Activated CD4-positive, alpha-beta T cell treated with anti-CD3 and anti-CD28 coated beads, Interleukin-10, Interleukin-2, amounts not matched to agents 100 ng/mL and 50 ng/mL, durations not matched to agents 16 hours and 8 hours (primary cell): ENCODE data around the gene TNRC18.
"Not testable (repeated sequence)": the region's sequence is repeated elsewhere in the genome, so short reads cannot be mapped to it uniquely, and the experiment has no call there.

Experiments
- DNase-seq: peaks from one replicate; pipeline ENCODE4 v3.0.0-alpha.2; 2020

Gene TNRC18

DNA sequence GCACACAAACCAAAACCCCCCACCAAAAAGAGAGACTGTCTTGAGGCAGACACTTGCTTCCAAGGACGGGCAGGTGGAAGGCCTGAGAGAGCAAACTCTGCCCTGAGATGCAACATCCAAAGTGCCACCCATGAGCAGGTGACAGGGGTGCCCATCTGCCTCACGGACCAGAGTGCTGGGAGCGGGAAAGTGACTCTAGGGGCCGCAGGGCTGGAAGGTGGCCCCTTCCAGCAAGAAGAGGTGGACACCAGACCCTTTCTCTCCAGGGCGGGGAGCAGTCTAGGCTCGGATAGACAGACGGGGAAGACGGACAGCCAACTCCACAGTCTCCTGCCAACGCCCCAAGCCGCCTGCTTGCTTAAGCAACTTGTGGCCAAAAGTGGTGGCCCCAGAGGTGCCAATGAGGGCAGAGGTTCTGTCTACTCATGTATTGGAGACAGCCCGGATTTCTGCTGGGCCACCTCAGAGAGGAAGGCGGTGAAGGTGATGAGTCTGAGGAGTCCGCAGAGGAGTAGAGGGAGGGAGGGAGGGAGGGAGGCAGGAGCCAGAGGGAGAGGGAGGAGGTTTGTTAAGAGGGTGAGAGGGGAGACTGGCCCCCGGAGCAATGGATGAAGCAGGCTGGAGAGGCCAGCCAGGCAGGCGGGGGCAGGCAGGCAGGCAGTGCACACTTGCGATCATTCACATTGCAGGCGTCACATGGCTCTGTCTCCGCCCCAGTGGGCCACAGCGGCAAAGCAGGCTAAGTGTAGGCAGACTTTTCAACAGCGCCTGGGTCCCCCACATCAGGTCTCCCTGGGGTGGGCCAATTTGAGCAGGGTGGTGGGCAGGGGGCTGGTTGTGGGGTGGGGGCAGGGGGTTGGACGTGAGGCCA is 75.3 kb downstream of the TNRC18 start:
- no peak for DNase-seq

DNA sequence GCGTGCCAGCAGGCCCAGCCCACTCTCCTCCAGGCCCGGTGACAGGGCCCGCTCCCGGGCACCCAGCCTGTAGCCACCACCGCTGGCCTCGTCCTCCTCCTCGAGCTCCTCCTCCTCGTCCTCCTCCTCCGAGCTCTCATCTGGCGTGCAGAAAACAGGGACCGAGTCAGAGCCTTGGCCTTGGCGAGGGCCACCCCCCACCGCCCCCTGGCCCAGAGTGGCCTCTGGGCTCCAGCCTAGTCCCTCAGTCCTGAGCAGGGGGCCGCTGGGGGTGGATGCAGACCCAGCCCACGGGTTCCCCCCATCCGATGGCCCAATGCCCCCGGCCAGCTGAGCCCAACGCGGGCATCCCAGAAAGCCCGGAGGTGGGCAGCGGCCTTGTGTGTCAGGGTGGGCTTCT is 78.0 kb downstream of the TNRC18 start:
- no peak for DNase-seq

DNA sequence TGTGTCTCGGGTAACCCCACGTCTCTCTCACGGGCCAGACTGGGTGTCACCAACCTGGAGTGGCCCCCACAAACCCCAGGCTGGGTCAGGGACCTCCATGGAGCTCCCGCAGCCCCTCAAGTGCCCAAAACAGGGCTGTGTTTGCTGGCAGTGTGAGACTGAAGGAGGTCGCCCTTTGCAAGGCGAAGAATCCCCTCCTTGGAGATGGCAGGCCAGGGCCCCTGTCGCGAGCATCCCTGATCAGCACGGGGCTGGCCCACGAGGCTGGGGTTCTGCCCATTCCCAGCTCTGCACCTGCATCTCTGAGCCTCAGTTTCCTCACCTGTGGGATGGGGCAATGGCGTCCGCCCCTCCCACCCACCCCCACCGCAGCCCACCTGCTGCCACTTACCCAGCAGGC is 78.5 kb downstream of the TNRC18 start:
- no peak for DNase-seq

DNA sequence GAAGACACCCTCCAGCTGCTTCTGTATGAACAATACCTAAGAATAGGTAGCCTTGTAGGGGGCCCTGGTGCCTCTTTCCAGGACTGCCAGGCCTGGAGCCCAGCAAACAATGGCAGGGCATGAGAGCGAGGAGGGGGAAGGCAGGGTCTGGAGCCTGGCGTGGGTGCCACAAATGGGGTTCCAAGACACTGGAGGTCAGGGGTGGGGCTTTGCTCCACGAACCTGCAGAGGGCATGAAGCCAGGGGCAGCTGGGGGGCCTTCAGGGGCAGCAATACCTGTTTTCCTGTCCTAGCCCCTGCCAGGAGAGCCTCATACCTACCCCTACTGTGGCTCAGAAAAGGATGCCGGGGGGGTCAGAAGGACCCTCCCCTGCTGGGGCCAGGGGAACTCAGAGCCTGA is 79.3 kb downstream of the TNRC18 start:
- DNase-seq: no peak

DNA sequence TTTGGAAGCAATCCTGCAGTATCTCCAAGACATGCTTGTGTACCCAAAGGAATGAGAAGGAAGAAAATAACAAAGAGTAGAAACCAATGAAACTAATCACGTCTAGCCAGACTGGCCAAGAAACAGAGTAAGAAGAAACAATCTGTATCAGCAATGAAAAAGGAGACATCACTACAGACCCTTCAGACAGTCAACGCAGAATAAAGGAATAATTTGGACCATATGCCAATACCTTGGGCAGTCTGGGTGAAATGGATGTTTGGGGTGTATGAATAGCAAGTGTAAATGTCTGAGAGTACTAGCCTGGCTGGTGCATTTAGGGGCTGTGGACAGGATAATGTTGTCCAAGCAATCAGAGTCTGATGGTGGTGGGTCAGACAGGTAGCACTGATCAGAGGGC is 79.8 kb downstream of the TNRC18 start:
- no peak for DNase-seq

DNA sequence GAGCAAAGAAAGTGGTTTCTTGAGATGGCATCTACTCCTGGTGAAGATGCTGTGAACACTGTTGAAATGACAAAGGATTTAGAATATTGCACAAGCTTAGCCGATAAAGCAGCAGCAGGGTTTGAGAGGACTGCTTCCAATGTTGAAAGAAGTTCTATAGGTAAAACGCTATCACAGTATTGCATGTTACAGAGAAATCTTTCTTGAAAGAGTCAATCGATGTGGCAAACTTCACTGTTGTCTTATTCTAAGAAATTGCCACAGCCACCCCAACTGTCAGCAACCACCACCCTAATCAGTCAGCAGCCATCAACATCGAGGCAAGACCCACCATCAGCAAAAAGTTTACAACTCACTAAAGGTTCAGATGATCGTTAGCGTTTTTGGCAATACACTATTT is 81.0 kb downstream of the TNRC18 start:
- DNase-seq: no peak

DNA sequence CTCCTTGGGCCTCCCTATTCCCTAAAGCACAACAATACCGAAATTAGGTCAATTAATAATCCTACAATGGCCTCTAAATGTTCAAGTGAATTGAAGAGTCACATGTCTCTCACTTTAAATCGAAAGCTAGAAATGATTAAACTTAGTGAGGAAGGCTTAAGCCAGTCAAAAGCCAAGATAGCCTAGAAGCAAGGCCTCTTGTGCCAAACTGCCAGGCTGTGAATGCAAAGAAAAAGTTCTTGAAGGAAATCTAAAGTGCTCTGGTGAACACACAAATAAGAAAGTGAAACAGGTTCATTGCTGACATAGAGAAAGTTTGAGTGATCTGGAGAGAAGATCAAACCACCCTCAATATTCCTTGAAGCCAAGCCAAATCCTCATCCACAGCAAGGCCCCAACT is 83.7 kb downstream of the TNRC18 start:
- peak; percentile 12 for DNase-seq

DNA sequence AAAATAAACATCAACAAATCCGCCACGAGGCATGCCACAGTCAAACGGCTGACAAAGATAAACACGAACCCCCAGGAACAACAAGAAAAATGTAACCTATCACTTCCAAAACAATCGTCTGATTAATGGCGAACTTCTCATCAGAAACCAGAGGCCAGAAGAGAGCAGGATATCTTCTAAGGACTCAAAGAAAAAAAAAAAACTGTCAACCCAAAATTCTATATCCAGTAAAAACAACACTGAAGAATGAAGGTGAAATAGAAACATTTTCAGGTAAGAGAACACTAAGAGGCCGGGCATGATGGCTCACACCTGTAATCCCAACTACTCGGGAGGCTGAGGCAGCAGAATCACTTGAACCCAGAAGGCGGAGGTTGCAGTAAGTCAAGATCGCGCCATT is 86.6 kb downstream of the TNRC18 start:
- DNase-seq: no peak

DNA sequence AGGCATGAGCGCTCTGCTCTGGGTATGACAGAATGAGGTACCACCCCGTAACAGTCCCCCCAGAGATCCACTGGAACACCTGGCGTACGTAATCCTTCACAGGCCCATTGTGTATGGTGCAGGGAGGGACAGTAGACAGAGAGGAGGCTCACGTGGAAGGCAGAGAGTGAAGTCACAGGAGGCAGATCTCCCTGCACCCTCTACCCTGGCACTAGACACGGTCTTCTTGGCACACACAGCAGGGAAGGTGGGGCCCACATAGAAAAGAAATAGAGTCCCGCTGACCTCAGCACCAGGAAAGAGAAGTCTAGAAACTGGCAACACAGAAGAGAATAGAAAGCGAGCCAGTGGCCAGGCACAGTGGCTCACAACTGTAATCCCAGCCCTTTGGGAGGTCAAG is 89.0 kb downstream of the TNRC18 start:
- DNase-seq: no peak

DNA sequence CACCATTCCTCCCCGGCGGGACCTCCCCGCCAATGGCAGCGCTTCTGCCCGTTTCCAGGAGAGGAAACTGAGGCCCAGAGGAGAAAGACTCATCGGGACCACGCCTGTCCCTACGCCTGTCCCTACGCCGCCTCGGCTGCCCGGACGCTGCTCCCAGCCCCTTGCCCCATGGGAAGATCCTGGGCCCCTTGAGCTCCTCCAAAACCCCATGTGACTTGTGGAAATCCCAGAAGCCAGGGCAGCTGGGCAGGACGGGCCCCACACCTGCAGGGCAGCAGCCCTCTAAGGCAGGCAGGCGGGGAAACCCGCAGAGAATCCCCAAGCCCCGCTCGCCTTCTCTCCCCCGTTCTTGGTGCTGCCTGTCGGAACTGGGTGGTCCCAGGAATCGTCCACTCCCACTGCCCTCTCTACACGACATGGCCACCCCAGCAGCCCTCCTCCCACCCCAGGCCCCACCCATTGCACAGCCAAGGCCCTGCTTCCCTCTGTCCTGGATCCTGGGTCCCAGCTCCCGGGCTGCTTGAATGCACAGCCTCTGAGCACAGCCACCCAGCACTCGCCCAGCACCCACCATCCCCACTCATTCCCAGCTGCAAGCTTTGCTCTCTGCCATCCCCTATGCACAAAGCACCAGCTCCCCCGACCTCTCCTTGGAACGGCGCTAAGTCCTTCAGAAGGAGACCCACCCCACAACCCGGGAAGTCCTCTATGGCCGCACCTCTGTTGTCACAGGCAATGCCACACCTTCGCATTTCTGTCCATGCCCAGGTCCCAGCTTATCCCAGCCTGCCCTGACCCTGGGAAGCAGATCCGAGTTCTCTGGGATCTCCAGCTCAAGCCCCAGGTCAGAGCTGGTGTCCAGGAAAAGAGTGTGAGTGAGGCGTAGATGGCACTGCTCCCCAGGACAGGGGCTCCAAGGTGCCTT is 90.3 kb downstream of the TNRC18 start:
- DNase-seq: no peak

DNA sequence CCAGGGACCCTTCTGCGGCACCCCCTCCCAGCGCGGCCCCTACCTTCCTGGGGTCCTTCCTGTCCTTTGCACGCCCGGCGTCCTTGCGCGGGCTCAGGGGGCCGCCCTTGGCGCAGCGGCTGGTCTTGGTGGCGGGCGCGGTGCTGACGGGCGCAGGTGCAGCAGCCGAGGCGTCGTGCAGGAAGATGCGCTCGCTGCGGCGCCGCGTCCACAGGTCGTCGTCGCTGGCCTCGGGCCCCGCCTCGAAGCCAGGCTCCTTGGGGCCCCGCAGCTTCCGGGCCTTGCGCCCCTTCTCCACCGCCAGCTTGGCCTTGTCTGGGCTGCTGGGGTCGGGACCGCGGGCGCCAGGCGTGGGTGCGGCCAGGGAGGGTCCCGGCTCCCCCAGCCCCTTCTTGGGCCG is 91.1 kb downstream of the TNRC18 start:
- no peak for DNase-seq

DNA sequence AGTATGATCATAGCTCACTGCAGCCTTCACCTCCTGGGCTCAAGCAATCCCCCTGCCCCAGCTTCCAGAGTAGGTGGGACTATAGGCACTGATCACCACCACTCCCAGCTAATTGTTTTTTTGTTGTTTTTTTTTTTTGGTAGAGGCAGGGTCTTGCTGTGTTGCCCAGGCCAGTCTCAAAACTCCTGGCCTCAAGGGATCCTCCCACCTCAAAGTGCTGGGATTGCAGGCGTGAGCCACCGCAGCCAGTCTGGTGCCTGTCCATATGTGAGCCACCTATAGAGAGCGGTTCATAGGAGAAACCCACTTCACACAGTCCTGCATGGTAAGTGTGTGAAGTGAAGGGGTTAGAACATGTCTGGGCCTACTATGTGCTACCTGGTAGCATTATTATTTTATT is 93.3 kb downstream of the TNRC18 start:
- DNase-seq: no peak

DNA sequence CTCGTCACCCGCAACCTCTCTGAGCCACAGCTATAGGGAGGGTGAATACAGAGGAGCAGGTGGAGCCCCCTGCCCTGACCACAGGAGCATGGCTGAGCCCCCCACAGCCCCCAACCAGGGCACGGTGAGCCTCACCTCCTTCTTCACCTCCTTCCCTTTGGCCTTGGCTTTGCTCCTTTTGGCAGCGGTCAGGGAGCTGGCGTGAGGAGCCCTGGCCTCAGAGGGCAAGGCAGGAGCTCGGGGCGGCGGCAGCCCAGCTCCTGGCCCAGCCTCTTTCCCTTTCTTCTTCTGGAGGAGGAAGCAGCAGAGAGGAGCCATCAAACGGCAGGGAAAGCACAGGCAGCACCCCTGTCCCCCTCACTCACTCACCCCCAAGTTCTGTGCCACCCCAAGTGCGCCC is 98.7 kb downstream of the TNRC18 start:
- DNase-seq: no peak

DNA sequence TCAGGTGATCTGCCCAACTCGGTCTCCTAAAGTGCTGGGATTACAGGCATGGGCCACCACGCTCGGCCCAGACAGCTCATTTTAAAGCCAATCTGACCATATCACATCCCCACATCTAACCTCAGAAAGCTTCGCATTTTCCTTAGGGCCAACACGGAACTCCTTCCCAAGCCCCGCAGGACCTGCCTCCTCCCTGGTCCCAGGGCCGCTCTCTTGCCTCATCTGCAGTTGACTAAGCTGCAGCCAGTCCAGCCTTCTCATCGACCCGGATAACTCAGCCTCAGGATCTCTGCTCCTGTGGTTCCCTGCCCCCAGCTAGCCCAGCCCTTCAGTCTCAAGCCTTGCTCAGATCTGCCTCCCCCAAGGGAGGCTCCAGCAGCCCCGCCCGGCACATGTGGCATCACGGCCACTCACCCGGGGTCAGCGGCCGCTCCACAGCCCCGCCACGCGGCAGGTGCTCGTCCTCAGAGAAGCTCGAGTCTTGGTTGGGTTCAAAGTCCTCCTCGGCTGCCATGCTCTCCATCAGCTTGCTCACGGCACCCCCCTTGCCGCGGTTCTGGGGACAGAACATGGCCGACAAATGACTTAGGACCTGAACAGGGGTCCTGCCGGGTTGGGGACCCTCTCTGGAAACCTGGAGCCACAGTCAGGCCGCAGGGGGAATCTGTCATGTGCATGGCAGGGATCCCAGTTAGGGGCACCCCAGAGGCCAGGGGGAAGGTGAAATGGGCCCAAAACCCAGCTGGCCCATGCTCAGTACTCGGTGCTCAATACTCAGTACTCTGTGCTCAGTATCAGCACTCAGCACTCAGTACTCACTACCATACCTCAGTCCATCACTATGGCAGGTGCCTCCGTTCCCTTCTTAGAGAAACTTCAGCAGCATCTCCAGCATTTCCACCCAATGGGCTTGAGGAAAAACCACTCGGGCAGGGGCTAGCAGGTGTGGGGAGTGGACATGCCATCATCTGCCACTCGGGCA is 99.5 kb downstream of the TNRC18 start:
- DNase-seq: not testable (repeated sequence)

DNA sequence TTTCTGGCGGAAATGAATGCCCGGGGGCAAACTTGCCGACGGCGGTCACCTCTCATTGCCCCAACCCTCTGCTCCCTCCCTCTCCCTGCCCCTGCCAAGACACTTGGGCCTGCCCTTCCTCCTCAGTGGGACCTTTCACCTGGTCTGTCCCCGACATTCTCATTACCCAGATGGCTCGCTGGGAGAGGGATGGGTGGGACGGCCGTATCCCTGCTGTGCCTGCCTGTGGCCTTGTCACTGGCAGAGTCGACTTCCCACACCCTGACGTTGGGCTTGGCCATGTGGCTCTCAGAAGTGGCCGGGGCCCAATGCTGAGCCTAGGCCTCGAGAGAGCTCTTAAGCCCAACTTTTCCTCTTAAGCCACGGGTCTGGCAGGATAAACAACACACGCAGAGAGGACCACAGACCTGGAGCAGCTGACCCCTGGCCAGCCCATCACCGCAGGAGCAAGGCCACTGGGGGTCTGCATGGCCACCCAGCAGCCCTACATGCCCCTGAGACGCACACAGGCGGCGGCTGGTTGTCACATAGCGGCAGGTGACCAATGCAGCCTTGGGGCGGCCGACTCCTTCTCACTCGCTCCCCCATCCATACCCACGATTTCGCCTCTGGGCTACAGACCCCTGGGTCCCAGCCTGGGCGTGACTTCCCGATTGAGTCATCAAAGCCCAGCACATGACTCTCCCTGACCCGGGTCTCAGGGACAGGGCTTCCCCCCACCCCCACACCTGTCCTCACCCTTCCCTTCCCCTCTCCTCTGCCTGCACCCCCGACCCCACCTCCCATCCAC is 100.8 kb downstream of the TNRC18 start:
- no peak for DNase-seq

DNA sequence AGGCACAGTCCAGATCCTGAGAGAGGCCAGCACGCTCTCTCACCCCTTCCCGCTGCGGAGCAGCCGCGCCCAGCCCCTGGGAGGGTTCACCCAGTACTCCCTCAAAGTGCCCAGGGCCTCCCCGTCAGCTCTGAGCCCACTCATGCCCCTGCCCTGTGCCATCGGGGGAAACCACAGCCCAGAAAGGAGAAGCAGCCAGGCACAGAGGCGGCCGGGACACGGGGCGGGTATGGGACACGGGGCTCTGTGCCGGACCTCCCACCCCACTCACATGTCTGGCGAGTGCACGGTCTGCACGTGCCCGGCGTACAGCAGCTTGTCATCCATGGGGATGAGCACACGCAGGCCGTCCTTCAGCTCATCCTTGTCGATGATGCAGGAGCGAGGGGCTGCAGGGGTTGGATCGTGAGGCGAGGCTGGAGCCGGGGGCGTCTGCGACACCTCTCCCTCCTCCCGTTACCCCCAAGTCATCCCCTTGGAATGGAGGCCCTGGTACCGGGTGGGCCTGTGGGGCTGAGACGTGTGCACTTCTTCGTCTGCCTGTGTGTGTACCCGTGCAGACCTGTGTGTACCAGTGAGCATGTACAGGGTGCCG is 102.7 kb downstream of the TNRC18 start:
- DNase-seq: no peak

DNA sequence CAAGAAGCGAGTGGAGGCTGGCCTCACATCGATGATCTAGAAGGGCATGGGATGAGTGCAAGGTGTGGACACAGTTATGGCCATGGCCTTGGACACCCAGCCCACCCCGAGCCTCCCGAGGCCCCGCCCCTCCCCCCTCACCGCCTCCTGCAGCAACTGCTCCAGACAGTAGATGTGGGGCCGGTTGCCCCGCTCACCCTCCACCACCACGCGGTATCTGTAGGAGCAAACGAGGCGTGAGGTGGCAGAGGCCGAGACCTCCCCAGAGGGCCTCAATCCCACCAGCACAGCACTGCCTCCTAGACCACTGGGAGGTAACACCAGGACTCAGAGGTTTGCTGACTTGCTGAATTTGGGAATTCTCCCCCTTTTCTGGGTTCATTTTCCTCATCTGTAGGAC is 103.2 kb downstream of the TNRC18 start:
- DNase-seq: no peak

DNA sequence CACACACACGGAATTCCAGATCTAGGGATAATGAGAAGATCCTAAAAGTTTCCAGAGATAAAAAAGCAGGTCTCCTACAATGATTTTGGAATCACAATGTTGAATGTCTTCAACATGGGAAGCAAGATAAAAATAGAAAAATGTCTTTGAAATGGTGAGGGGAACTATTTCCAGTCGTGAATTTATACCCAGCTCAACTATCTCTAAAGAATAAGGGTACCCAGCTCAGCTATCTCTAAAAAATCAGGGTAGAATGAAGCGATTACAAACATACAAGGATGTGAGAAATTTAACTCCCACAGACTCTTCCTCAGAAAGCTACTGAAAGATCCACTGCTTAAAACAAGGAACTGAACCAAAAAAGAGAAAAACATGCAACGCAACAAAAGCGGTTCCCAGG is 105.0 kb downstream of the TNRC18 start:
- not testable (repeated sequence) for DNase-seq

DNA sequence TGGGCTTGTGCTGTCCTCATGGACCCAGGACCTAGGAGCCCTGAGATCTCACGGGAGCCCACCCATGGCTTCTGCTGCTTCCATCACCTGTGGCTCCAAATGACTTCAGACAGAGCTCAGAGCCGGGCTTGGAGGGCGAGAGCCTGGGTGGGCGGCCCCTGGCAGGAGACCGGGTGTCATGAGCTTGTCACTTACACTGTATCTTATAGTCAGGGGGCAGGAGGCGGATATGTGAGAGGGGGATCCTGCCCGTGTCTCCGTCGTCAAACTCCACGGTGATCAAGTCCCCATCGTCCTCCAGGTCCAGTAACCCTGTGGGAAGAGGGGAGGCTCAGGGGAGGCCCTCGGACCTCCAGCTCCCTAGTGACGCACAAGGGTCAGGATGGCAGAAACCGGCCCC is 107.9 kb downstream of the TNRC18 start:
- DNase-seq: no peak

DNA sequence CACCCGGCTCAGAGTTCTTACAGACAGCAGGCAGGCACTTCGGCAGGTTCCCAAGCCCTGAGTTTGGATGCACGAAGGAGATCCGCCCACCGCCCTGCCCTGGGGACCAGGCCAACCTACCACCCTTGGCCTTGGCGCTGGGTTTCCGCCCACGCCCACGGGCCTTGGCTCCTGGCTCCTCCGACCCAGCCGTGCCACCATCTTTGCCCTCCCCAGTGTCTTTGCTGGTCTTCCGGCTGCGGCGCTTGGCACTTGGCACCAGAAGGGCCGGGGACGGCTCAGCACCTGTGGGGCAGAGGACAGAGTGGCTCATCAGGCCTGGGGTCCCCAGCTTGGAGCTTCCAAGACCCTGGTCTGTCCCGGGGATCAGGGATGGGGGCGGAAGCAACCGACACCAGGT is 108.8 kb downstream of the TNRC18 start:
- DNase-seq: no peak

DNA sequence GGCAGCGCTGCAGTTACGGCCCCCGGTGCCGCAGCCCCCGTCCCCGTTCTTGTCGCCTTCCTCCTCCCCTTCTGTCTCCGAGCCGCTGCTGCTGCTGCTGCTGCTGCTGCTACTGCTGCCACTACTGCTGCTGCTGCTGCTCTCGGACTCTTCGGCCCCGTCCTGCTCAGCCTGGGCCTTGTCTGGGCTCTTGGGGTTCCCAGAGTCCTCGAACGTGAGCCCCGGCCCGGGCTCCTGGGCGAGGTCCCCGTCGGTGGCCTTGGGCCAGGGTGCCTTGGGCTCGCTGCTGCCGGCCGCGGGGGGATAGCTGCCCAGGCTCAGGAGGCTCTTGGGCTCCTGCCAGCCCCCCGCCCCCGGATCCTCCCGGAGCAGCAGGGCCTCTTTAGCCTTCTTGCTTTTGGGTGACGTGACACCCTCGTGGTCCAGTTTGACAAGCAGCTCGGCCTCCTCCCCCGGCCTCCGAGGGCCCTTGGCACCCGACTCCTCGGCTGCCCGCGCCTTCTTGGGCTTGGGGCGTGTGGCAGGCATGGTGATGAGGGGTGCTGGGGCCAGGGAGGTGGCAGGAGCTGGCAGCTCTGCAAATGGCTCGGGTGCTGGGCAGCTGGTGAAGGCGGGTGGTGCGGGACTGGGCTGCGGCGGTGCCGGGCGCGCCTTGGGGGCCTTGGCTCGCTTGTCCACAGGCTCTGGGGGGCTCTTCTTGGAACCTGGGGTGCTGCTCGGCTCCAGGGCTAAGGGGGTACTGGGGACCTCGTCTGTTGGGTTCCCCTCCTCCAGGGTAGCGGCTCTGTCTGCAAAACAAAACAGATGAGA is 110.4 kb downstream of the TNRC18 start:
- DNase-seq: not testable (repeated sequence)
